ENCODE results near the gene SIDT1.

DNA sequence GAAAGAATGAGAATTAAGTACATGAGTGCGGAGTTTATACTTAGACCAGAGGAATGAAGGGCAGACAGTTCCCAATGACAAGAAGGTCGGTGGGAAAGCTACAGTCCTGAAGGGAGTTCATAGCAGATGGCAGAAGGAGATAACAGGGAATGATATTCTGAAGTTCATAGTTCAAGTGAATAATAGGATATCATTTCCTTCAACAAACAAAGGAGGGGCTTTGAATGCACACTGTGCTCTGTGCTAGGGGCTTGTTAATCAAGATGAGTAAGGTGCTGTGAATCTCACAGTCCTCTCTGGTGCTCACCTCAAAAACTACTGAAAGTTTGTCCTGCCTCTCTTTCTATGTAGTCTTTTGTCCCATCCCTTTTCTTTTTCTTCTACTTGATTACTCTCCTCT is 41.9 kb downstream of the SIDT1 start:
- TF ChIP-seq CTCF (IDR thresholded peaks at IDR 0.05) (no peak), POLR2A (IDR thresholded peaks at IDR 0.05) (no peak)
